NCI-H2196 (cell line): ENCODE results near the gene SCAF4.
"Not testable (repeated sequence)": the region's sequence is repeated elsewhere in the genome, so short reads cannot be mapped to it uniquely, and the experiment has no call there.

ENCODE experiments used
- DNase-seq: peaks from one replicate; lab custom pipeline; 2025; ENCODE audit not compliant: unreplicated experiment; lab: John Stamatoyannopoulos, UW

SCAF4 gene, protein sequence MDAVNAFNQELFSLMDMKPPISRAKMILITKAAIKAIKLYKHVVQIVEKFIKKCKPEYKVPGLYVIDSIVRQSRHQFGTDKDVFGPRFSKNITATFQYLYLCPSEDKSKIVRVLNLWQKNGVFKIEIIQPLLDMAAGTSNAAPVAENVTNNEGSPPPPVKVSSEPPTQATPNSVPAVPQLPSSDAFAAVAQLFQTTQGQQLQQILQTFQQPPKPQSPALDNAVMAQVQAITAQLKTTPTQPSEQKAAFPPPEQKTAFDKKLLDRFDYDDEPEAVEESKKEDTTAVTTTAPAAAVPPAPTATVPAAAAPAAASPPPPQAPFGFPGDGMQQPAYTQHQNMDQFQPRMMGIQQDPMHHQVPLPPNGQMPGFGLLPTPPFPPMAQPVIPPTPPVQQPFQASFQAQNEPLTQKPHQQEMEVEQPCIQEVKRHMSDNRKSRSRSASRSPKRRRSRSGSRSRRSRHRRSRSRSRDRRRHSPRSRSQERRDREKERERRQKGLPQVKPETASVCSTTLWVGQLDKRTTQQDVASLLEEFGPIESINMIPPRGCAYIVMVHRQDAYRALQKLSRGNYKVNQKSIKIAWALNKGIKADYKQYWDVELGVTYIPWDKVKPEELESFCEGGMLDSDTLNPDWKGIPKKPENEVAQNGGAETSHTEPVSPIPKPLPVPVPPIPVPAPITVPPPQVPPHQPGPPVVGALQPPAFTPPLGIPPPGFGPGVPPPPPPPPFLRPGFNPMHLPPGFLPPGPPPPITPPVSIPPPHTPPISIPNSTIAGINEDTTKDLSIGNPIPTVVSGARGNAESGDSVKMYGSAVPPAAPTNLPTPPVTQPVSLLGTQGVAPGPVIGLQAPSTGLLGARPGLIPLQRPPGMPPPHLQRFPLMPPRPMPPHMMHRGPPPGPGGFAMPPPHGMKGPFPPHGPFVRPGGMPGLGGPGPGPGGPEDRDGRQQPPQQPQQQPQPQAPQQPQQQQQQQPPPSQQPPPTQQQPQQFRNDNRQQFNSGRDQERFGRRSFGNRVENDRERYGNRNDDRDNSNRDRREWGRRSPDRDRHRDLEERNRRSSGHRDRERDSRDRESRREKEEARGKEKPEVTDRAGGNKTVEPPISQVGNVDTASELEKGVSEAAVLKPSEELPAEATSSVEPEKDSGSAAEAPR

DNA sequence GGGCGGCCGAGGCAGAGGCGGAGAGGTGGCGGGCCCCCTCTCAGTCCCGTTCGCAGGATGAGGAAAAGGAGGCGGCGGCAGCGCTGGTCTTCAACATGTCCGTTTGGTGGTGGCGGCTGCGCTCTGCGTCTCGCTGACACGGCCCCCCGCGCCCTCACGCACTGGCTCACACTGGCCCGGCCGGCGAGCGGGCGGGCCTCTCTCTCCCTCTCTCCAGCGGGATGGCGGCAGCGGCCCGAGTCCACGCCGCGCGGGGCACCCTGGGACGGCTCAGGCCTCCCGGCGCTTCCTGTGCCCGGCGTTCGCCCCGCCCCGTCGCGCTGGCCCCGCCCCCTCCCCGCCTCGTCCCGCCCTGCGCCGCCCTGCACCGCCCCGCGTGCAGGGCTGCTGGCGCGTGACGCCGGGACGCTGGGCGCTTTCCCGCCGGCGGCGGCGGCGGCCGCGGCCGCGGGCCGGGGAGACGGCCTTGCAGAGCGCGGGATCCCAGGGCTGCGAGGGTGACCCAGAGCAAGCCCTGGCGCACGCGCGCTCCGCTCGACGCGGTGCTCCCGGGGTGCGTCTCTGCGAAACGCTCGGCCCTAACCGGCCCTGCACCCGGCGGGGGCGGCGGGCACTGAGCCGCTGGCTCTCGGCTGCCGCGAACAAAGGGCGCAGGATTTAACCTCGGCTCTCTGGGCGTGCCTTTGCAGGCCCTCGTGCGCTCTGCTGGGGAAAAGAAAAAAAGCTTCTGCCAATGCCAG lies at the start of gene SCAF4:
Gene SCAF4, minus strand, starts transcription at position 262 of the 740 bp plus-strand sequence. CDS start 426 bp downstream, outside the sequence.
- peak; percentile 91 for DNase-seq

DNA sequence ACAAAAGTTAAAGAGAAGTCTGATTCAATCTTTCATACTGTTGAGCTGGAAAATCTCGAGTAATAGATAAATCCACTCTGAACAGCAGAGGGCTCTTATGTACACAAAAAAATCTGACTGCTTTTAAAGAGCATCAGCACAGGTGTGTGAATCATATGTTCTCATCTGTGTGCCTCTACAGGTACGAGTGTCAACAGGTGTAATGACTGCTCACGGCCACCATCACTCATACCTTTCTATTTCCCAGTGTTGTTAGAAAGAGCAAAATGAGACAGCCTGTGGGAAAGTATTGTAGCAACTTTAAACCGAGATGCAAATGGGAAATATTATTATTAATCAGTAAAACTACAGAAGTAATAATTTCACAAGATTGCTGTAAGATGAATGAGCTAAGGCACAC lies 49.0 kb upstream of the SCAF4 start:
- DNase-seq, result peak; percentile 55

DNA sequence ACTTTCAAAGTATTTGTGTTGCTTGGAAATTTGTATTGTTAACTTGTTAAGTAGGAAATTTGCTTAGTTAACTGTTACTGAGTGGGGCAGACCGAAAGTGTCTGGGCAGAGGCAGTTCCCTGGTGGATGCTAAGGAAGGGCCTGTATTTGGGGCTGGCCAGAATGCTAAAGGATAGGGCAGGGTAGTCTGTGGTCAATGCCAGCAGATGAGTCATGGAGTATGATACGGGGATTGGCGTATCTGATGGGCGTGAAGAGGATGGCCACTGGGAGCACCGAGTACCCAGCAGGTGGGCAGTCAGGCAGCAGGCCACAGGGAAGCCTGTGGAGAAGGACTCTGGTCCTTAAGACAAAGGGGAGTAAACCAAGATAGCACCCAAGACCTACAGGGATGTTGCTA lies 46.6 kb upstream of the SCAF4 start:
- no peak for DNase-seq

DNA sequence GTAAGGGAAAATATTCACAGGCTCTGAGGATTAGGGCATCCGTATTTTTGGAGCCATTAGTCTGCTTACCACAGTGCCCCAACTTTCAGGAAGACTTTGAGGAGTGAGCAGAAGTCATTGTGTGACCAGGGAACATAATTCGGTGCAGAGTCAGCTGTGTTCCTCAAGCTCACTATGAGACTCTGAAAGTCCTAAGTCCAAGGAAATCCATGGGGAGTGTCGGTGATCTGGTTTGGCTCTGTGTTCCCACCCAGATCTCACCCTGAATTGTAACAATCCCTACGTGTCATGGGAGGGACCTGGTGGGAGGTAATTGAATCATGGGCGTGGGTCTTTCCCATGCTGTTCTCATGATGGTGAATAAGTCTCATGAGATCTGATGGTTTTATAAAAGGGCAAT lies 45.9 kb upstream of the SCAF4 start:
- DNase-seq, result no peak

DNA sequence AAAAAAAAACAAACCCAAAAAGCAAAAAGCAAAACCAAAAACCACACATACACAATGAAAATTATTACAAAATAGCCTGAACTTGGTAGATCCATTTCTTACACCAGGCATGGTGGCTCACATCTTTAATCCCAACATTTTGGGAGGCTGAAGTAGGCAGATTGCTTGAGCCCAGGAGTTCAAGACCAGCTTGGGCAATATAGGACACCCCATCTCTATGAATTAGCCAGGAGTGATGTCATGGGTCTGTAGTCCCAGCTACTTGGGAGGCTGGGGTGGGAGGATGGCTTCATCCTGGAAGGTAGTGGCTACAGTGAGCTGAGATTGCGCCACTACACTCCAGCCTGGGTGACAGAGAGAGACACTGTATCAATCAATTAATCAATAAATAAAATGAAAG lies 42.1 kb upstream of the SCAF4 start:
- no peak for DNase-seq

DNA sequence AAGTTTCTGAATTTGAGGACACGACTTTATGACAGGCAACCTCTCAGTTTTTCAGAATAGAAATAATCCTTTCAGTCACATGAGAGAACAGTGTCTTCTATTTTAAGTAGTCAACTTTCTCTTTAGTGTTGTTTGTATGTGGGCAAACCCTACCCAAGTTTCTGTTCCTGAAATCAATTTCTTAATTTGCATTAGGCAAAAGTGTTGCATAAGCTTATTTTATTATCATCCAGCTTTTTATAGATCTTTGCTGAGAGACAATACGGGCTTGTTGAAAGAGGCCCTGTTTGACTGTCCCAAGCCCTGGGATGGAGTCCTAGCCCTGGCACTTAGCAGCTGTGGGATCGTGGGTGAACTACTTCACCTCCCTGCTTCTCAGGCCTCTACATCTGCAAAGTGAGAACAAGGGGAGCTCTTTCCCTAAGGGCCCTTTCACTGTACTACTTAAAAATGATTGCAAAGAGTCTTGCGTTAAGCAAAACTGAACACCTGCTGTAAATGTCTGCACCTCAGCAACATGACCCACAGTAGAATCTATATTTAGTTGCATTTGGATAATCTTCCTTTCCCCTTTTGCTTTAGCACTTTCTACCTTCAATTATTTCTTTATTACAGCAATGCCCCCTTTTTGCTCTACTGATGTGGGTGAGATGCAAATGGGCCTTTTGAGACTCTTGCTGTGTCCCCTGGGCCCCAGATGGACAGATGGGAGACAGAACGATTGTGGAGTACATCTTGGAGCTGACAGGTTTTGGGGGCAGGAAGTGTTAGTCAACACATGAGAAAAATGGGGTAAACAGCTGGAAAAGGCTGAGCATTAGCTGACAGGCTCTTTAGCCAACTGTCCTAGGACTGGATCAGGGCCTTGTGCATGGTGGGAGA lies 41.0 kb upstream of the SCAF4 start:
- DNase-seq, result no peak

DNA sequence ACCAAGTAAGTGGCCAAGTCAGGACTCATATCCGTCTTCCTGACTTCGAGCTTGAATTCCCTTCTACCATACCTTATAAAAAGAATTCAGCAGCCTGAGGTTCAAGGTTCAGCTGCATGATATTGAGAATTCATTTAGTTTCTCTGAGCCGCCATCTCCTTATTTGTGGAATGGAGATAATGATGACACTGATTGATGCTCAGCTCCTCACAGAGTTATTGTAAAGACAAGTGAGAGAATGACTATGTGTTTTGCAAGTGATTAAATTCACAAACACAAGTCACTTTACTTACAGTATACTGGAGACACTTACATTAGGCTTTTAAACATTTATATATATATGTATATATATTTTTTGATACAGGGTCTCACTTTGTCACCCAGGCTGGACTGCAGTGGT lies 39.8 kb upstream of the SCAF4 start:
- DNase-seq, result no peak

DNA sequence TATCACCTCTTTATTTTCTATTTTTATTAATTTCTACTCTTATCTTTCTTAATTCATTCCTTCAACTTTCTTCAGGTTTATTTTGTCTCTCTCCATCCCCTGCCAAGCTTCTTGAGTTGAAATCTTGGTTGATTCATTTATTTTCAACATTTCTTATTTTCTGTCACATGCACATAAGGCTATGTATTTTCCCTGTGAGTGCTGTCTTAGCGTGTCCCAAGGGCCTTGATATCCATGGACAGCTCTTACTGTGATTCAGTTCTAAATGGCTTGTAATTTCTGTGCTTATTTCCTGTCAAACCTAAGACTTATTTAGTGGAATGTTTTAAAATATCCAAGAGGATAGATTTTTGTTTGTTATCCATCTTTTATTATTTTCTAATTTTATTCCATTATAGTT lies 36.8 kb upstream of the SCAF4 start:
- DNase-seq, result no peak

DNA sequence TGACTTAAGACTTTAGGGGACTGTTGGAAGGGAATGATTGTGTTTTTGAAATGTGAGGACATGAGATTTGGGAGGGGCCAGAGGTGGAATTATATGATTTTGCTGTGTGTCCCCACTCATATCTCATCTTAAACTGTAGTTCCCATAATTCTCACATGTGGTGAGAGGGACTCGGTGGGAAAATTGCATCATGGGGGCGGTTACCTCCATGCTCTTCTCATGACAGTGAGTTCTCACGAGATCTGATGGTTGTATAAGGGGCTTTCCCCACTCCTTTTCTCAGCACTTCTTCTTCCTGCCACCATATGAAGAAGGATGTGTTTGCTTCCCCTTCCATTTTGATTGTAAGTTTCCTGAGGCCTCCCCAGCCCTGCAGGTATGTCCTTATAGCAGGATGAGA lies 35.0 kb upstream of the SCAF4 start:
- DNase-seq, result no peak

DNA sequence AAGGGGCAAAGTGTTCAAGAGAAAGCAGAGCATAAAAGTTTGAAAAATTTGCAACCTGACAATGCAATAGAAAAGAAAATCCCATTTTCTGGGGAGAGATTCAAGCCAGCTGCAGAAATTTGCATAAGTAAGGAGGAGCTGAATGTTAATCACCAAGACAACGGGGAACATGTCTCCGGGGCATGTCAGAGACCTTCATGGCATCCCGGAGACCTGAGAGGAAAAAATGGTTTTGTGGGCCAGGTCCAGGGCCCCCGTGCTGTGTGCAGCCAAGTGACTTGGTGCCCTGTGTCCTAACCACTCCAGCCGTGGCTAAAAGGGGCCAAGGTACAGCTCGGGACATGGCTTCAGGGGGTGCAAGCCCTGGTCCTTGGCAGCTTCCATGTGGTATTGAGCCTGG lies 33.9 kb upstream of the SCAF4 start:
- not testable (repeated sequence) for DNase-seq

DNA sequence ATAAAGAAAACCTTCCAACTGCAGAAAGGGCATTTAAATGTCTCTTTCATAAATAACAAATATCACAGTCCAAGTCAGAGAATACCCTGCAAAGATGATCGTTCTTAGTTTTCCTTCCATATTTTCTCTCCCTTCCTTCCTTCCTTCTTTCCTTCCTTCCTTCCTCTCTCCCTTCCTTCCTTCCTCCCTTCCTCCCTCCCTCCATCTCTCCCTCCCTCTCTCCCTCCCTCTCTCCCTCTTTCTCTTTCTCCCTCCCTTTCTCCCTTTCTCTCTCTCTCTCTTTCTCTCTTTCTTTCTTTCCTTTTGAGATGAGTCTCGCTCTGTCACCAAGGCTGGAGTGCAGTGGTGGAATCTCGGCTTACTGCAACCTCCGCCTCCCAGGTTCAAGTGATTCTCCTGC lies 29.0 kb upstream of the SCAF4 start:
- DNase-seq, result no peak

DNA sequence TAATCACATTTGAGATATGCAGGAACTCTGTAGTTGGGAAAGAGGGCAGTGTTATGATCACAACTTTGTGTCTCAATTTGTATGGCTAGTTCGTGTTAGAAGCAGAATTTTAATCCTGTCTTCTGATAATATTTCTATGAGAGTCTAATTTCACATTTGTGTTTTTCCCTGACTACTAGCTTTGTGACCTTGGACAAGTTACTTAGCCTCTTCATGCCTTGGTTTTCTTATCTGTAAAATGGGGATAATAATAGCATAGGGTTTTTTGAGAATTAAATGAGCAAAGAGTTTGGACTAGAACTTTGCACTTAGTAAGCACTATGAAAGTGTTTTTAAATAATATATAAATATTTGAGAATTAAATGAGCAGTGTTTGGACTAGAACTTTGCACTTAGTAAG lies 24.9 kb upstream of the SCAF4 start:
- no peak for DNase-seq

DNA sequence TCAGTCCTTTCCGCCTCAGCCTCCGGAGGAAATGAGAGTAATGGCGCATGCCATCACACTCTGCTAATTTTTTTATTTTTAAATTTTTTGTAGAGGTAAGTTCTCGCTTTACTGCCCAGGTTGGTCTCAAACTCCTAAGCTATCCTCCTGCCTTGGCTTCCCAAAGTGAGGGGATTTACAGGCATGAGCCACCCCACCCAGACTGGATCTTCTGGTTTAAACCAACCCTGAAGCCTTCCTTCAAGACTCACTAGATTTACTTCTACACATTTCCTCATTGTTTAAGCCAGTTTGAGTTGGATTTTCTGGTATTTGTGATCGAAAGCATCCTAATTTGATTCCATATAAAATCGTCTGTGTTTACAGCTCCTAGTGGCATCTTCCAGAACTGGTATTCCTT lies 23.1 kb upstream of the SCAF4 start:
- no peak for DNase-seq

DNA sequence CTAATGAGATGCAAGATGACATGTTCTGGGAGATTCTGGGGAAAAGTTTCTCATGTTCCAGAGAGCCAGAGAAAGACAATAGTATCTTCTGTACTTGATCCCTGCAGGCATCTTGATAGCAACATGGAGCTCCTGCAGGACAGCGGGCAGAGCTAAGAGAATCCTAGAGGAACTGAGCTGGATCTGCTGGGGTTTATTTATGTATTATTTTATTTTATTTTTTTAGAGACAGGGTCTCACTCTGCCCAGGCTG lies 22.7 kb upstream of the SCAF4 start:
- DNase-seq, result no peak

DNA sequence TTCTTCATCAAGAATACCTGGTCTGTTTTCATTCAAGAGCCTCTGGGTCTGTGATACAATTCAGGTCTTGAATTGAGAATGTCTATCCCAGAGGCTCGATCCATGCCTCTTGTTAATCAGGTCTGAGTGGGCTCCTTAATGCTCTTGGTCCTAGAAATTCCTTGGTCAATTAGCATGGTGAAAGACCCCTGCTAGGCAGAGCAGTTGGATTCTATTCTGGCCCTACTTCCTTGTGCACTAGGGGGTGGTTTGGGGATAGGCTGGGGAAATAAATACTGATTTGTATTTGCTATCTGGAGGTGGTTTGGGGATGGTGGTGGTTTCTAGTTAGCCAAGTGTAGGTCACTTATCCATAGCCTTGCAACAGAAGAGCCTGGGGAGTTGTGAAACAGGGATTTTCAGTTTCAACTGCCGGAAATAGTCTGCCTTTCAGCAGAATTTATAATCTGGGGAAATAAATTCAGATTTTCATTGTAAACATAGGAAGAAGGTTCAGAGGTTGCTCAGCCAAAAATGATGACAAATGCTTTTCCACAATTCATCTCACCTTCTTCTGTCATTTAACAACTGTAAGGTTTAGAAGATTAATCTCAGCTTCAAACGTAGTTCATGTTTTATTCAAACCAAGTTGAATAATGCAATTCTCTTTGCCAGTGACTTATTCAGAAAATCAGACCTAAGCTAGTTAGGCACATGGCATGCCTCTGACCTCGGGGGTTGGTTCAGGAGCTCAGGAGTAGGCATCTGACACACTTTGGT lies 22.2 kb upstream of the SCAF4 start:
- DNase-seq, result no peak

DNA sequence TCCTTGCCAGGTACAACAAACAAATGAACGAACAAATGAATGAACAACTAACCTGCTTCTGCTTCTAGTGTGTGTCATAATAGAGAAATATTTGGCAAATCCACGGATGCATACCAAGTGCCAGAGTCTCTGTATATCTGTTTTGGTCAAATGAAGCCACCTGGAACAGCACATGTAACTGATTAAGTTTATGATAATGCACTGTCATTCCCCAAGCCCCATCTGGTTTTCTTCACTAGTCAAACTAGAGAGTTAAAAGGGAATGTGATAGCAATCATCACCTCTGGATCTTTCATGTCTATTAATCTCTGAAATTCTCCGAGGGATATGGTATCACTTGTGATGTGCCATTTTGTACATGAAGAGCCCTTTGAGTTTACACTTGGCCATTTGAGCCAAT lies 21.0 kb upstream of the SCAF4 start:
- no peak for DNase-seq

DNA sequence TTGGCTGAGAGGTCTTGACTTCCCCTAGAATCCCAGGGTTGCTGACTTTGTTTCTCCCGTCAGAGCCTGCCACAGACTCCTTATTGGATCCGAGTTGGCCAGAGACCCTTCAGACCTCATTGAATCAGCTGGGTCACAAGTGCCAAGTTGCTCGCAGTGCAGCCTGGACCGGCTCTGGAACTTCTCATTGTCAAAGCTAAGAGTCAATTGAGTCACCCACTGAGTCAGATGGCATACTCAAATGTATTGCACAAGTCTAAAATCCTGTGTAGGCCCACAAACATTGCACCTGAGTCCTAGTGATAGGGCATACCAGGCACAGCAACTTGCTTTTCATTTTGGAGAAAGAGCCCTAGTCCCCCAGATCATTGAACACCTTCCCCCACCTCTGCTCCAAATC lies 20.4 kb upstream of the SCAF4 start:
- DNase-seq, result no peak

DNA sequence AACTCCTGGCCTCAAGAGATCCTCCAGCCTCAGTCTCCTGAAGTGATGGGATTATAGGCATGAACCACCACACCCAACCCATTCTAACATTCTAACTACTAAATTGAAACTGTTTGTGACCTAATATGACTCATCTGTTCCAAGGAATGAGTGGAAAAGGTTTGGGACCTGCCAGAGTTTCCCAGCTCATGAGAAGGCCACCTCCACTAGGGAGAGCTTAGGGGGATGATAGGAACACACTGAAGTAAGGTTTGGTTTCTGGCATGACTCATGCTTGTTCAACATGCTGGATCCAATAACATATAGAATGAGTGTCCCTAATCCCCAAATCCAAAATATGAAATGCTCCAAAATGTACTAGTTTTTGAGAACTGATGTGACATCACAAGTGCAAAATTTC lies 18.9 kb upstream of the SCAF4 start:
- no peak for DNase-seq

DNA sequence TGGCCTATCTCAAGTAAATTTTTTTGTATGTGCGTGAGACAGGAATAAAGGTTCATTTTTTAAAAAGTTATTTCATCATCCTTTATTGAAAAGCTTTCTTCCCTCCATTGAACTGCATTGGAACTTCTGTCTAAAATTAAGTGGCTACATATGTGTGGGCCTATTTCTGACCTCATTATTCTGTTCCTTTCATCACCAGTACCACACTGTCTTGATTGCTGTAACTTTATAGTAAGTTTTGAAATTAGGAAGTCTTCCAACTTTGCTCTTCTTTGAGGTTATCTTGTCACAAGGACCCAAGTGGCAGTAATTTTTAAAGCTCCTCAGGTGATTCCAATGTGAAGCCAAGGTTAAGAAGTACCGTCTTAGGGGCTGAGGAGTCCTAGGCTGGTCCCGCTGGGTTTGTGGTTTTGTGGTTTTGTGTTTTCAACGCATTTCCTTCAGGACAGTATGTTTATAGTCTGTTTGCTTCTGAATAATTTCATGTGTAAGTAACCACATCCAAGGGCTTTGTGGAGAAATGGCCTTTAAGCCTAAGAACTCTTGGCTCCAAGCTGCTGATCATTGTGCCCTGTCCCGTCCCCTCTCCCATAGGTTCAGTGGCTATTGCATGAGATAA lies 12.4 kb upstream of the SCAF4 start:
- no peak for DNase-seq
